Left renal cortex interstitium (tissue), 4 donors: ENCODE measurements around the gene HUNK. TPM values are rescaled to one million over a fixed set of nuclear protein-coding genes. Genes with fewer than 3 reads are reported as not detected.

ENCODE experiments used
- DNase-seq, 4 donors: peaks; one replicate each; pipeline ENCODE4 v3.0.0-alpha.2; 2013; ENCODE audit warnings: low read depth in 4 of 4, low spot score in 2 of 4, missing footprints in 1 of 4
- polyA plus RNA-seq, 4 donors: library from polyadenylated mRNA; unstranded; fragments of 120-200 nt; gene quantifications; one replicate each; pipeline ENCODE4 v1.2.1, GENCODE V29; 2013; ENCODE audit not compliant: insufficient read length in 4 of 4

HUNK gene
- polyA plus RNA-seq, 4 donors, result 16.1 to 20.8 (median 17.8) TPM

- no peak for DNase-seq
Observed at GRCh38 chr21:31991356-31992331, 118.8 kb downstream of the HUNK start.

GRCh38 chr21:31992391-31992790, 119.6 kb downstream of the HUNK start:
- no peak for DNase-seq

DNA sequence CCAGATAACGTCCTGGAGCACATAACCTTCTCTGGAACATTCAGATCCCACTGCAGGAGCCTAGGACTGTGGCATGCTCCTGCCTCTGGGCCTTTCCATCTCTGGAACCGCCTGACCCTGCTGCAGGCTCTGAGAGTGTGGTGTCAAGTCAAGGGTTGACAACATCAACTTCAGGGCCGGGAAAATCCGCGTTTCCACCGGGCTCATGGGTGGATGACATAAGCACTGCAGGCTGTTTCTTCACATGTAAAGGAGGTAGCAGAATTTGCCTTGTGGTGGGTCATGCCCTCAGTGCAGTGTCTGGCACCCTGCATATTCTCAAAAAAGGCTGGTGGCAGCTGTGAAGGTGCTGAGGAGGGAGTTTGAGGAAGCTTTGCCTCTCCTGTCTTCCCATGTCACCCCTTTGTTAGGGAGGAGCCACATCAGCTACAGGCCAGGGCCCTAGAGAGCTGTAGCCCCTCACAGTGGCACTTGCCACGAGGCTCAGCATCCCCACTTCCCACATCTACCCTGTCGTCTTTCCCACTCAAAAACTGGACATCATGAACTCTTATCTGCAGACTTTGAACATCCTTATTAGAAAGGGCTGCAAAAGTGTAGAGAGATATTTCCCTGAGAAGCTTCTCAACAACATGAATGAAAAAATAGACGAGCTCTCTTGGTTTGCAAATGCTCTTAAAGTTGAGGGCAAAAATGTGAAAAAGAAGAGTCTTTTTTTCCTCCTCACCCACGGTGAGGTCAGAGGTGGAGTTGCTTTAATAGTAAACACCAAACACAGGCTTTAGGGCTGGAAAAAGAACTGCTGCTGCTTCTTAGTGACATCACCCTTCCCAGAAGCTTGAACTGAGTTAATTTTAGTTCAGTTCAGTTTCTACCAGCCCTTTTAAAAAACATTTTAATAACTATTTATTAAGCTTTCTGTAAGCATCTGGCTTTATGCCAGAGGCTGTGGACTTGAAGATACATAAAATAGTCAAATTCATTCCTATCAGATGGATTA, 121.3 kb downstream of the HUNK start:
- no peak for DNase-seq

DNA sequence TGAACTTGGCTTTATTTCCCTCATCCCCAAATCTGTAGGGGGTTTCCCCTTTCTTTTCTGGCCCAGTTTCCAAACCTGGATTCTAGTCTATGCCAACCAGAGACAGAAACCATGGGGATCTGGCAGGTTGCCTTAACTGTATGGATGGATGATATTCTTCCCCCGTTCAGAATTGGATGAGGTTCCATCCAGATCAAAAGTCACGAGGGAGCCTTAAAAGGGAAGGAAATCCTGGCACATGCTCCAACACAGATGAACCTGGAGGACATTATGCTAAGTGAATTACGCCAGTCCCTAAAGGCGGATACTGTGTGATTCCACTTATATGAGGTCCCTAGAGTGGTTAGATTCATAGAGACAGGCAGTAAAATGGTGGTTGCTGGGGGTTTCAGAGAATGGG, 124.4 kb downstream of the HUNK start:
- DNase-seq, result no peak

DNA sequence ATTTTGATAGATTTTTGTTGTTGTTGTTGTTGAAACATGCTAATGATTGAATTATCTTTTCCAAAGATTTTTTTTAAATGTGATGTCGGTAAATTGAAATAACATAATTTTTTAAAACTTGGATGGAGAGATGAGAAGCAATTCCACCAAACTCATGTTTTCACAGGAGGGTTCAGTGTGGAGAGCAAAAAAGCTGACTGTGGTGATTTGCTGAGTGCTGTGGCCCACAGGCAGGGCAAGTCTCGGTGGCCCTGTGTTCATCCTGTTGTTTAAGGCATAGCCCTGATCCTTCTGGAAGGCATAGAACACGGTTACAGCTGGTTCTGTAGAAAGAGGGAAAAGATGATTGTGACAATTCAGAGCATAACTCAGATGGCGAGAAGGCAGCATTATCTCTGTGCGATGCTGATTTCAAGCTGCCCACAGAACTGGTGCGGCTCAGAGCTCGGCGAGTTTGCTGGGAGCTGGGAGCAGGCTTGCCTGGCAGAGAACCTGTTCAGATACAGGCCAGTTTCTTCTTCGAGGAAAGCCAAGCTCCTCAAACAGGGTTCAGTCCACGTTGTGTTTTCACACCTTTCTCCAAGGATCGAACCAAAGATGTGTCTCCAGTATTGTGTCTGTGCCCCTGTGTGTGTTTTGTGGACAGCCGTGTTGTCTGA, 127.1 kb downstream of the HUNK start:
- DNase-seq, result no peak

GRCh38 chr21:32001390-32001789, 128.6 kb downstream of the HUNK start:
- DNase-seq, result peak in 3 of 4 donors; percentile 34 to 59 (median 35)

DNA sequence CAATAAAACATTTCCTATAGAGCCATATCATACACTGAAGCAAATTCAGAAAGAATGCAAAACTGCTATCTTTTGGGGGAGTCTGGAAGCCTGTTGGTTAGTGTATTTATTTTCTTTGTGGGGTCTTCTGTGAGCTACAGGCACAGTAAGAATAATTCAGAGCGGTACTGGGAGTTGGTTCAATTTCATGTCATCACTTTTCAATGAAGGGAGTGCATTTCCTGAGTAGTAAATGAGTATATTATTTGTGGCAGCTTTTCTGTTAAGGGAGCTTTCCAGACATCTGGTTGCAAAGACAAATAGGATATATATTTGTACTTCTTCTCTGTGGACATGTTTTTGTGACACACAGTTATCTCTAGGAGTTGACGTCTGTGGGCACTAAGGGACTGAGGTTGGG, 130.6 kb downstream of the HUNK start:
- DNase-seq, result no peak

- no peak for DNase-seq
Observed at GRCh38 chr21:32004291-32004690, 131.5 kb downstream of the HUNK start.

GRCh38 chr21:32007456-32007855, 134.6 kb downstream of the HUNK start:
- DNase-seq, result no peak

- no peak for DNase-seq
Observed at GRCh38 chr21:32008714-32009113, 135.9 kb downstream of the HUNK start.

DNA sequence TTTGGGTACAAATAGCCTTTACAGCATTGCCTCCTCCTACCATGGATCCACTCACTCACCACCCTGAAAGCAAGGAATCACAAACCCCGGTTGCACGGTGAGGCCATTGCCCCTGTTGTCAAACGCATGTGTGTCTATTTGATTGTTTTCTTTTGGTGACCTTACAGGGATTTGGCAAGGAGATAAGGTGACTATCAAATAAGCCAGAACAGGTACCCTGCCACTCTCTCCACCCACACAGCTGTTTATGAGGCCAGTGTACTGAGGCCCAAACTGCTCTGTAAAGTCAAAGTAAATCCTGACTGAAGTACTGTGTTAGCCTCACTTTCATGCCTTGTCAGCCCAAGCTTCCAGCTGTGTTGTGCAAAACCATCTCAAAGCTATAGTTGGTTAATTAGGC, 136.4 kb downstream of the HUNK start:
- DNase-seq, result no peak

GRCh38 chr21:32015461-32016139, 142.8 kb downstream of the HUNK start:
- no peak for DNase-seq

DNA sequence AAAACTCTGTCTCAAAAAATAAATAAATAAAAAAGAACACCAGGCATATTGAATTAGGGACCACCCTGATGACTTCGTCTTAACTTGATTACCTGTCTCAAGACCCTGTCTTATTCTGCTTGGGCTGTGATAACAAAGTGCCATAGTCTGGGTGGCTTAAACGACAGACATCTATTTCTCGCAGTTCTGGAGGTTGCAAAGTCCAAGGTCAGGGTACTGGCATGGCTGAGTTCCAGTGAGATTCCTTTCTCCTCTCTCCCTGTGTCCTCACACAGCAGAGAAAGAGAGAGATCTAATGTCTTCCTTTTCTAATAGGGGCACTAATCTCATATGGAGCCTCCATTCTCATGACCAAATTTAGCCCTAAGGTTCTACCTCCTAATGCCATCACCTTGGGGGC, 145.6 kb downstream of the HUNK start:
- DNase-seq, result no peak

- DNase-seq, result no peak
Observed at GRCh38 chr21:32020564-32020963, 147.7 kb downstream of the HUNK start.

GRCh38 chr21:32021319-32021994, 148.6 kb downstream of the HUNK start:
- DNase-seq, result no peak

- DNase-seq, result no peak
Observed at GRCh38 chr21:32022146-32022545, 149.3 kb downstream of the HUNK start.

GRCh38 chr21:32030146-32030652, 157.4 kb downstream of the HUNK start:
- DNase-seq, result no peak

GRCh38 chr21:32034850-32035249, 162.0 kb downstream of the HUNK start:
- no peak for DNase-seq

DNA sequence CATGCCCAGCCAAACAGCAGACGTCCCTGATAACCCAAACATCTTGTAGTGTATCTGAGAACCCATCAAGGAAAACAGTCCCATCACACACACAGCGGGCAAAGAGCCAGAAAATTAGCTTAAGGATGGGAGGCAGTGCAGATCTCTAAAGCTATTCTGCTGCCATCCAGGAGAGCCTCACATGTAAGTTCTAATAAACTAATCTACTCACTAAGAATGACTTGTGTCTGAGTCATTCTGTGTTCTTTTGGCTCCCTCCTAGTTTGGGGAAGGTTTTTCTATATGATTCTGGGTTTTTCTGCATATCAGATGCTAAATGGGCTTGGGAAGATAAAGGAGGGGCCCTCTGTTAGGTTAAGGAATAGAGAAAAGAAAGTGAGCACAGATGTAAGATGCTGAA, 162.8 kb downstream of the HUNK start:
- no peak for DNase-seq
